NCI-H1417 (cell line): Measurements from ENCODE around the gene RUSF1.
"Not testable (repeated sequence)": the region's sequence is repeated elsewhere in the genome, so short reads cannot be mapped to it uniquely, and the experiment has no call there.

ENCODE experiments used
- DNase-seq, 3 experiments: peaks; one replicate each; lab custom pipeline; 2025; lab: John Stamatoyannopoulos, UW

The RUSF1 gene

DNA sequence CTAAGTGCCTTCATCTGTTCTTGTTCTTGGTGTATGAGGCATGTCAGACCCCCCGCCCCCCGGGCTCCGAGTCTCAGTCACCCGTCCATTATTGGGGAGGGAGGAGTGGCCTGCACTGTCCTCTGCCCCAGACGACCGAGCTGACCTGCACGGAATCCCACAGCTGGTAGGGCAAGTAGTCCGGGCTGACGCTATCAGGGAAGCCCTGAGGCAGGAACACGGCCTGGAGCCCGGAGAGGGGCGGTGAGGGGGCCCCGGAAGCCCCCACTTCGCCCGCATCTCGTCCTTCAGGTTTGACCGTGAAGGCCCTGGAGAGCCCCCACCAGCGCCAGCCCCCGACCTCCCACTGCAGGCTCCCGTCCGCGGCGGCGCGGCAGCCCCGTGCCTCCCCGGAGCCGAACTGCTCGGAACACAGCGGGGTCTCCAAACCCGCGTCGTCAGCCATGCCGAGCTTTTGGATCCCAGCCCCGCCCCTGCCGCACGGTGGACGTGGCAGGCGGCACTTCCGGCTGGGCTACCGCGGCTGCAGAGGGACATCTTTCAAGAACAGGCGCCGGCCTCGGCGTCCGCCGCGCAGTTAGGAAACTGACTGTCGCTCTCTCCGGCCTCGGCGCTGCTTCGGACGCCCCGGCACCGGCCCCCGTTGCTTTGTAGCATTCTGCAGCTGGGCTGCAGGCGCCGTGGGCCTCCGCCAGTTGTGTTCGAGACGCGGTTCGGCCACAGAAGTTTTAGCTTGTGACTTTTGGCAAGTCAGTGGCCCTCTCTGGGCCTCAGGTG, at the start of gene RUSF1:
RUSF1 (minus strand) TSS at position 463 of the 777 bp plus-strand sequence; CDS start at position 445, 18 bp downstream.
- DNase-seq: peak; percentile 78 to 92 (median 87)

DNA sequence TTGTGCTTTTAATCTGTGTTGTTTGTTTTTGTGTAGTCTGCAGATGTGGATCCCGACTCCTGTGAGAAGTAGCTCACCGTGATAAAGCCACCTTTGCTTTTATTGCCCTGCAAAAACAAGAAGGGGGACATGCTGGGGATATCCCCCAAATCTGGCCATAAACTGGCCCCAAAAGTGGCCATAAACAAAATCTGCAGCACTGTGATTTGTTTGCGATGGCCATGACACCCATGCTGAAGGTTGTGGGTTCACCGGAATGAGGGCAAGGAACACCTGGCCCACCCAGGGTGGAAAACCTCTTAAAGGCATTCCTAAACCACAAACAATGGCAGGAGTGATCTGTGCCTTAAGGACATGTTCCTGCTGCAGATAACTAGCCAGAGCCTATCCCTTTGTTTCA, 34.6 kb upstream of the RUSF1 start:
- no peak for DNase-seq

DNA sequence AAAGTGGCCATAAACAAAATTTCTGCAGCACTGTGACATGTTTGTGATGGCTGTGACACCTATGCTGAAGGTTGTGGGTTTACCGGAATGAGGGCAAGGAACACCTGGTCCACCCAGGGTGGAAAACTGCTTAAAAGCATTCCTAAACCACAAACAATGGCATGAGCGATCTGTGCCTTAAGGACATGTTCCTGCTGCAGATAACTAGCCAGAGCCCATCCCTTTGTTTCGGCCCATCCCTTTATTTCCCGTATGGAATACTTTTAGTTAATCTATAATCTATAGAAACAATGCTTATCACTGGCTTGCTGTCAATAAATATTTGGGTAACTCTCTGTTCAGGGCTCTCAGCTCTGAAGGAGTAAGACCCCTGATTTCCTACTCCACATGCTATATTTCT, 31.6 kb upstream of the RUSF1 start:
- not testable (repeated sequence) for DNase-seq

DNA sequence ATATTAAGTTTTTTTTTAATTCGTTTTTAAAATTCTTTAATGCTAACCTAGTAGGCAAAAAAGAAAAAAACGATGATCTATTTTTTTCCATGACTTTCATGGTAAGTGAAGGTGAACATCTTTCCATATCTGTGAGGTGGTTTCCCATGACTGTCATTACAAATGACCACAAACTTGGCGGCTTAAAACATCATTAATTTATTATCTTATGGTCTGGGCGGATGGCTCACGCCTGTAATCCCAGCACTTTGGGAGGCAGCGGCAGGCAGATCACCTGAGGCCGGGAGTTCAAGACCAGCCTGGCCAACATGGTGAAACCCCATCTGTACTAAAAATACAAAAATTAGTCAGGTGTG, 30.0 kb upstream of the RUSF1 start:
- DNase-seq: not testable (repeated sequence)

DNA sequence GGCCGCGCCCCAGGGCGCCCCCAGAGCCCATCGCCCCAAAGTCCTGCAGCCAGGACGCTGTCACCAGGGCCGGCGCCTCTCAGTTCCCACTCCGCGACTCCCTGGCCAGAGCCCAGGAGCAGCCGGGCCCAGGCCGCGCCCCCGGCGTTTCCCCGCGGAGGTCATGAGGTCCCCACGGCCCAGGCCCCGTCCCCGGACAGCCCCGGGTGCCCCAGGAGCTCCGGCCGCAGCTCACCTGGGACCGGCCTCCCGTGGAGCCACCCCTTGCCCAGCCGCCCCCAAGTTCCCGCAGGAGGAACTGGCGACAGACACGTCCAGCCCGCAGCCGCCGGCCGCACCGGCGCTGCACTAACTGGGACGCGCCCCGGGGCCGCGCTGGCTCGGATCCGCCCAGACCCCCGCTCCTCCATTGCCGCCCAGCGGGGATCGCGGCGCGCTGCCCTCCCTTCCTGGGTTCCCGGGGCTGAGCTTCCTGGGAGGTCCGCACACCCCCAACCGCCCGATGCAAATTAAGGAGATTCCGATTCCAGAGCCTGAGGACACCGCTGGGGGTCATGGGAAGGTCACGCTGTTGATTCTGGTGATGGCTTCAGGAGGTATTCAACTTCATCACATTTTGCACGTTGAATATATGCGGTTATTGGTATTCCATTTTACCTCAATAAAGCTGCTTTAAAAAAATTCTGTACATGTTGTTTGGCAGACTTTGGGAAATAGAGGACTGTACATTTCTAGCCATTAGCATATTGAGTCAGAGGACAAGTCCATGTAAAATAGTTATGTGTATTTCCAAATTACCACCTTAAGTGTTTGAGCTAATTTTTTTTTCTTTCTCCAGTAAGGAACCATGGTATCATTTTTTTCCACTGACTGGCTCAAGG, 29.4 kb upstream of the RUSF1 start:
- DNase-seq: no peak

DNA sequence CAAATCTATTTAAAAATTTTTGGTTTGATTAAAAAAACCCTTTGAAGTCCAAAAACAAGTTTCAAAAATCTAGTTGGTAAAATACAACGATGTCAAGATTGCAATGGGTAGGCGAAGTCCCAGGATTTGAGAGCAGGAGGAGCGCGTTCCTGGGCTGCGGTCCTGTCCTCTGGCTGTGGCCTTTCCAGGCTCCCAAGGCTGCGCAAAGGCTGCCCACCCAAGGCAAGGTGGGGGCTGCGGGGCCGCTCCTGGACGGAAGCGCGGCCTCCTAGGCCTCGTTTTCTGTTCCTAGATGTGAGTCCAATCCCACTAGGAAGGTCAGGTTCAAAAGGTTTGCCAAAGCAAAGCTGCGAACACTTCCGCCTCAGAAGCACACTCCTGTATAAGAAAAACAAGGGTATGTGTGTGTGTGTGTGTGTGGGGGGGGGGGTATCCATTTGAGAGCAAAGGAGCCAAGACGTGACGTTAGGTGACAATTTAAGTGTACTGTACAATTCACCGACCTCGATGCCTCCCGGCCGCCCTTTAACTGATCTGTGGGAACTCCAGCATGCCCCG, 28.7 kb upstream of the RUSF1 start:
- DNase-seq: no peak

DNA sequence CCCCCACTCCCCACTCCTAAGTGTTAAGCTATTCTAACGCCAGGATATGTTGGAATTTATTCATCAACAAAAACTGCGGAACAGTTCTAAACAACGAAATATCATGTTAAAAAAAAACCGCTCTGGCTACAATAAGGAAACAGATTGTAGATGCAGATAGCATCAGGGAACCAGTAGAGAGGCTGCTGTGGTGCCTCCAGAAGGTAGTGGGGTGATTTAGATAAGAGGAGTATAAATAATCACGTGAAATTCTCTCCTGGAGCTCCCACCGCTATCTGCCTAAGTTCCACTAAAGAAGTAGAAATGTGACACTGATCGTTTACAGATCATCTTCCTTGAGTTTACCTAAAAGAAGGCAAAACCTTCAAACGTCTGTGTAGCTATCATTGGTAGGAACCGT, 27.5 kb upstream of the RUSF1 start:
- DNase-seq: no peak

DNA sequence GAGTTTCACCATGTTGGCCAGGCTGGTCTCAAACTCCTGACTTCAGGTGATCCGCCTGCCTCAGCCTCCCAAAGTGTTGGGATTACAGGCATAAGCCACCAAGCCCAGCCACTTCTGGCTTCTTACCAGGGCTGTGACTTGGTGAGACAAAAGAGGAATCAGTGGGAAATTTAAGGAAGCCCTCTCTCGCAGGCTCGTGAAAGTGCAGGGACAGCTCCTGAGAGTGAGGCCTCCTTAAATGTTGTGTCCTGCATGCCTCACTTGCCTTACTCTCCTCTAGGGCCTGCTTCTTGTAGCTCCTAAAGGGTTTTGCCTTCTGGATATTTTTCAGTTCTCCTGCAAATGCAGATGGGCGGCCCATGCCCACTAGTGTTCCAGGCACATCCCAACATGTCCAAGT, 24.7 kb upstream of the RUSF1 start:
- DNase-seq: no peak

DNA sequence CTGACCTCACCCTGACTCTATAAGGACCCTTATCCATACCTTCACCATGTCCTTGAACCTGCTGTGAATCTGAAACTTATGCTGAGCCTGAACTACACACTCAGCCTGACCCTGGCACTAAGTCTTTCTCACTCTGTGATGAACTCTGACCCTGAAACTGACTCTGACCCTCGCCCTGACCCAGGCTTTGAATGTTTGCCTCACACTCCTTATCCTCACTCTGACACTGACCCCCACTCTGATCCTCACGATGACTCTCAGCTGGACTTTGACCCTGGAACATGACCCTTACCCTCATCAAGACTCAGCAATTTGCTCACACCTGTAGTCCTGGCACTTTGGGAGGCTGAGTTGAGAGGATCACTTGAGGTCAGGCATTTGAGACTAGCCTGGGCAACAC, 23.9 kb upstream of the RUSF1 start:
- no peak for DNase-seq

DNA sequence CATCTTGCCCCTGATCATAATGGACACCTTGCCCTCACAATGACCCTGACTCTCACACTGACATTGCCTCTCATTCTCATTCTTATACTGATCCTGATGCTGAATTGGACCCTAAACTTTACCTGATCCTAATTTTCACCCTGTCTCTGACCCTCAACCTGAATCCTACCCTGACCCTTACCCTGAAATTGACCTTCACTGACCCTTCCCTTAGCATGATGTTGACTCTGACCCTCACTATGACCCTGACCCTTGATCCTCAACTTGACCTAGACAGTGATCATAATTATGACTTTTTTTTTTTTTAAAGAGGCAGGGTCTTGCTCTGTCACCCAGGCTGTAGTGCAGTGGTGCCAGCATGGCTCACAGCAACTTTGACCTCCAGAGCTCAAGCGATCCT, 22.9 kb upstream of the RUSF1 start:
- no peak for DNase-seq

DNA sequence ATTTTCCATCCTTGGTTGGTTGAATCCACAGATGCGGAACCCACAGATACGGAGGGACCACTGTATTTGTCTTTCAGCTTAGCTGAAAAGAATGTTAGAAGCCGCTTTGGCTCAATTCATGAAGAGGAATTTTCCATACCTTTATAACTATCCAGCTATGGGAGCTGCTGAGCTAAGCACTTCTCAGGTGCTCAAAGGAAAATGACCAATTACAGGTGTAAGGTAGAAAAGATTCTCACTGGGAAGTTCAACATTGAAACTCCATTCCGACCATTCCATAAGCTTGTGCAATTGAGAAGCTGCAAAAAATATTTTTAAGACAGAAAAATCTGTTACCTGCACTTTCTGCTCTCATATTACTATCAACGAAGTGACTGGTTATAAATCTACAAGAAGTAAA, 22.2 kb upstream of the RUSF1 start:
- DNase-seq: no peak

DNA sequence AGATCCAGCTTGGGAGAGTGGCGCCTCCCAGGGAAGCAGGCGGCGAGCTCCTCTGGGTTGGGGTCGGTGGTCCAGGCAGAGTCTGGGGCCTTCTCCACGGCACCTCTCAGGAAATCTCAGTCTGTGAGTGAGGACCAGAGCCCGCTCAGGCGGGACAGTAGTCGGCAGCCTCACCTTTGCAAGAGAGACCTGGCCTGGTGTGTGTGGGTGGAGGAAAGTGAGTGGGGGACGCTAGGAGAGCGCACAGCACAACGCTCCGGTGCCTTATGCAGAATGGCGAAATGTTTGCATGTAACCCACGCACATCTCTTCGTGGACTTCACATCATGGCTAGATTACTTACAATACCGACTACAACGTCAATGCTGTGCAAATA, 21.7 kb upstream of the RUSF1 start:
- DNase-seq: peak in 1 of 3 experiments; percentile 37

DNA sequence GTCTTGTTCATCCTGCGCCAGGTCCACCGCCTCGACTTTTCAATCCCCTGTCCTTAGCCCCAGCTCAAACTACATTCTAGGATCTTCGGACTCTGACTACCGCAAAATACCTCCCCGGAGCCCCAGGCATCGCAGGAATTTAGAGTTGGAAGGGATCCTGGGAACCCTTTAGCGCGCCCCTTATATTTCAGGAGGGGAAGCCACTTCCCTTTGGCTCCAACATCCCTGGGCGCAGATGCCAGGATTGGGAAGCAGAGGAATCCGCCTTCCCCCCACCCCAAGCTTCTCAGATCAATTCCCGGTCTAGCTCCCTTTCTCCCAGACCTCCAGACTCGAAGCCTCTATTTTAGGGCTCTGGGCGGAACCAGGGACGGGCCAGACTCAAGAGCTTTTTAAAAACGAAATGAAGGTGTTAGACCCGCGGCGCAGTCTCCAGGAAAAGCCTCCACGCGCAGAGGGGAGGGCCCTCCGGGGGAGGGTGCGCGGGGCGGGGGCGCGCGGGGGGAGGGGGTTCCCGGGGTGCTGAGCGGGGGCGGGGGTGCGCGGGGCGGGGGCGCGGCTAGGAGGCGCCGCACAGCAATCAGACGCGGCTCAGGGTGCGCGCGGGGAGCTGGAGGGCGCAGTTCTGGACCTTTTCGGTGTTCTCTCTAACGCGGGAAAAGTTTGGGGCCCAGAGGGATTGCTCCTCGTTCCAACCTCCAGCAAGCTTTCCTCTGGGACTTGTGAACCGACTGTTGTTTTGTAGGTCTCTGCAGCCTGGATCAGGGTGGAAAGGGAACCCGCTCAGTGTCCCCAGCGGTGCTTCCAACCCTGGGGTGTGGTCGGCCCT, 21.1 kb upstream of the RUSF1 start:
- DNase-seq: peak in 2 of 3 experiments; percentile 37 to 38

DNA sequence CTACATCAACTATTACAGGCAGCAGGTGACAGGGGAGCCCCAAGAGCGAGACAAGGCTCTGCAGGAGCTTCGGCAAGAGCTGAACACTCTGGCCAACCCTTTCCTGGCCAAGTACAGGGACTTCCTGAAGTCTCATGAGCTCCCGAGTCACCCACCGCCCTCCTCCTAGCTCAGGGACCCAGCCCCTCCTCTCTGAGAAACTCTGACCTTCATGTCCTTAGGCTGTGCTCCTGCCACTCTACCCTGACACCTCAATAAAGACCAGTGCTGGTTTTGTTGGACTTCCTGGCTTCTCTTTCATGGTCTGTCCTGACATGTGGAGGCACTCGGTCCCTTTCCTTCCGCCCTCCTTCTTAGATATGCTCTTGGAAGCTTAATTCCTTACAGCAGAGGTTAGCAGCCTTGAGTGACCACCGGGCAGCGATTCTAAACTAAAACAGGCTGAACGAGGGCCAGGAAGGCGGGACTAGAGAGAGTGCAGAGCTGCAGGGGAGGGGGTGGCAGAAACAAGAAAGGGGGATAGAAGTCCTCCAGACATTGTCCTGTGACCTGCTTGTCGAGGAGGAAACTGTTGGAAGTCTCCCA, 20.4 kb upstream of the RUSF1 start:
- DNase-seq: no peak

DNA sequence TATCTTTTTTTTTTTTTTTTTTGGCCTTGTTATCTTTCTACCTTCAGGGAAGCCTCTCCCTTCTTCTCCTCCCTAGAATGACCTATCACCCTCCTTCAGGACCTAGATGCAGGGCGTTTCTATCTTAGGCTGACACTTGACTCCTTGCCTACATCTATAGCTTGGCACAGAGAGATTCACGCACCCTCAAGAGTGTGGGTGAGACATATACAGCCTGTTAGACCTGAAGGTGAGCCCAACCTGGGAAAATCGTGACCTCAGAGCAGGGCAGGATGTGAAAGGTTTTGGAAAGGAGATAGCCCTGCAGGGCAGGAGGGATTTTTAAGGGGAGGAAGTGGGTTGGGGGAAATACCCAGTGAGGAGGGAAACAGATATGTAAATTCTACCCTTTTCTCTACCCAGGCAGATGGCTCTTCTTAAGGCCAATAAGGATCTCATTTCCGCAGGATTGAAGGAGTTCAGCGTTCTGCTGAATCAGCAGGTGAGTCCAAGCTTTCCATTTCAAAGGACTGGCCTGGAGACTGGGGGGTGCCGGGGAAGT, 19.6 kb upstream of the RUSF1 start, which contains the start of gene AHSP:
AHSP (plus strand) TSS at position 167 of the 541 bp plus-strand sequence; CDS start at position 407, 240 bp downstream.
- DNase-seq: no peak

DNA sequence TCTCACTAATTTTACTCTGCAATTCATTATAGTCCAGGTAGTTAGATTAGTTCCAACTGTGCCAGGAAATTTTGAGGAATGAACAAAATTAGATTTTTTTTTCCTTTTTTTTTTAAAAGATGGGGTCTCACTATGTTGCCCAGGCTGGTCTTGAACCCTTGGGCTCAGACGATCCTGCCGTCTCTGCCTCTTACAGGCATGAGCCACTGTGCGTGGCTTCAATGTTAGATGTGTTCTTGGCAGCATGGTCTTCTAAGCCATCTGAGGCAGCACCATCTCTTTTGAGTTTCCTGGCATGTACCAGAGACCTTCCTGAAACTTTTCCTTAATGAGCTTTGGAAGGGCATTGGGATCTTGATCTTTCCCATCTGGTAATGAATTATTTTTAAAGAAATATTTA, 16.9 kb upstream of the RUSF1 start:
- DNase-seq: no peak

DNA sequence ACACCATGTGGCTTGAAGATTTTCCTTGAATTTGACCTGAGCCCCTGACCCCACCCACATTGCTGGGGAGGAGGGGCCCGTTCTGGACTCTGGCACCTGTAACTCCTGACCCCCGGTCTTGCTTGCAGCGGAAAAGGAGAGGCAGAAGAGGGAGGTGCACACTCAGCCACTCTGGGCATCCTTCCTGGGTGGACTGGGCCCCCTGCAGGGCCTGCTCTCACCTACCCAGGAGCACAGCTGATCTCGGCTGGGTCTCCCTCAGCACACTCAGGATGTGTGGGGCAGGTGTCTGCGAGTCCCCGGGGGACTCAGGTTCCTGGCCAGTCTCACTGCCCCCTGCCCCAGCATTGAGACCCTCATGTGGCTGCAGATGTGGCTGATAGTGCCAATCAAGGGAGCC, 15.6 kb upstream of the RUSF1 start:
- DNase-seq: not testable (repeated sequence)

DNA sequence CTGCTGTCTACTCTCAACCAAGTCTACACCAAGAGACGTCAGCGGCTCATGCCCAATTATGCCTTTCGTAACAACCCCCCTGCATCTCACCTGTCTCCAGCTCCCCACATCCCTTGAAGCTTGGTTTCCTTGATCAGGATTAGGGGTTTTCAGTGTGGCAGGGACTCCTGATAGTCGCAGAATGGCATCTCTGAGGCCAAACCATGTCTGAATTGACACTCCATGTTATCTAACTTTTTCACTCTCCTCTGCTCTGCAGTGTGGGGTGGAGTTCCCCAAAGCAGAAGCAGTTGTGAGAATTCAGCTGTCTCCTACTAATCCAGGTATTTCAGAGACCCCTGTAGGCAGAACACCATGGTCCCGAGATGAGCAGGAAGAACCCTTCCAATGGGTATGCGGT, 13.9 kb upstream of the RUSF1 start:
- DNase-seq: no peak

DNA sequence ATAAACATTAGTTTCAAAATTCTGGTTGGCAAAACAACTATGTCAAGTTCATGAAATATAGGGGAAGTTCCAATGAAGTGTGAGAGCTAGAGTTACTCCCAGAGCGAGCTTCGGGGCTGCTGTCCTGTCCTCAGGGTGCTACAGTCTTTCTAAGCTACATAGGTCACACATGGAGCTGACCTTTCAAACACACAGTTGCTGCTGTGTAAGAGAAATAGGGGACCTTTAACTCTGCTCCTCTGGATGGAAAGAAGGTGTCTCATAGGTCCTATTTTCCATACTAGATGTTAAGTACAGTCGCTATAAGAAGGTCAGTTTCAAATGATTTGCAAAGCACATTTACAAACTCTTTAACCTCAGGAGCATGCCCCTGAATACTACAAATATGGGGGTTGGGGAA, 13.2 kb upstream of the RUSF1 start:
- DNase-seq: no peak

DNA sequence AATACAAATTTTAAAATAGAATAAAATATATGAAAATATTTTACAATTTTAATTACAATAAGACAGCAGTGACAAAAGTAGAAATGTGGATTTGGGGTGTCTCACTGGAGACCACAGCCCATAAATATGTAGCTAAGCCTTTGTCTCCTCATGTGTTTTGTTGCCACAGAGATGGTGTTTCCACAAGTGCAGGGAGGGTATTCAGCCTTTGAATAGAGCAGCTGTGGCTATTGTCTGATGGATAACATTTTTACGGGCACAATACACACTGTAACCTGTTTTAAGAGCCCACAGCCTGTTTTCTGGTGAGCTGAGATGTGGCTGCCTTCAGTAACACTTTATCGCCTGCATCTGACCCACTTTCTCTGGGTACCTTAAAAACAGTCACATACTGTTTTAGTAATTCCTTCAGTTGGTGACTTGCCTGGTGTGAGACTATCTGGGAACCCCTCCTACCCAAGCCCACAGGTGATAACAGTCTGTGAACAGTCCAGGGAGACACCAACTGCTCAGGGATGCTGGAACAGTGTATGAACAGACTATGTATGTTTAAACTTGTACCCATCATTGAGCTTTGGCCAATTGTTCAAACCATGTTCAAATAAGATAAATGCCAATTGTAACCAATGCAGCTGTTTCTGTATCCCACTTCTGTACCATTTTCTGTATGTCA, 11.7 kb upstream of the RUSF1 start:
- peak in 2 of 3 experiments; percentile 39 to 79 for DNase-seq
